GM21526 (cell line): ENCODE measurements around the gene FN3K.

Source experiments
- ATAC-seq: cut with Tn5 transposase; IDR thresholded peaks from one replicate; pipeline ENCODE4 v1.9.1; 2021; ENCODE audit warnings: moderate library complexity; ENCODE audit not compliant: unreplicated experiment, low FRiP score

The FN3K gene

DNA sequence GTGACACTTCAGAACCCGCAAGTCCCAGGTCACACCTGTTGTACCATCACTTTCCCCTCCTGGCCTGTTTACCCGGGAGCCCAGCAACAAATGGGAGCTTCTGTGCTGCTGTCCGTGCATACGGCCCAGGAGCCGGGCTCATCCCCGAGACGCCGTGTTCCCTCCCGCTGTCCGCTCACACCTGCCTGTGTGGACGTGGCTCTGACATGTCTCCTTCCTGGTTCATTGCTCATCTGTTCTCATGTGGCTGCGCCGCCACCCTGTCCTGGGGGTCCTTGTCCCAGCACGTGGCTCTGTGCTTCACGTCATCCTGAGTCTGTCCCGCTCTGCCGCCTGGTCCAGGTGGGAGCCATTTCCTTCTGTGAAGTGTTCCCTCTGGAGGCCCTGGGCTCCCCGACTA lies 54.4 kb downstream of the FN3K start:
- no peak for ATAC-seq

DNA sequence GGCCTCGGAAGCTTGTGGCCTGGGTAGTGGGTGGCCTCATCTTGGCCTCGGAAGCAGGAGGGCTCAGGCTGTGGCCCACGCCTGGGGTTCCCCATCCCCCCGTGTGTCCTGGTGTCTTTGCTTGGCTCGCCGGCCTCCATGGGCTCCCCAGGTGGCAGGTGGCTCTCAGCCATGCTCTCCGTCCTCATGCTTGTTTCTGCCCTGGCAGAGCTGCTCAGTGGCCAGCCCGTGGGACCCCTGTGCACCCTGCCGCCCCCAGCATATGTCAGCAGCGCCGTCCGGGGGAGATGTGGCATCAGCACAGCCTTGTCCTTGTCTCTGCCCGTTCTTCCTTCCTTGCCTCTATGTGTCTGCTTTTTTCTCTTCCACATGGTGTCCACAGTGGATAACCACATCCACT lies 55.0 kb downstream of the FN3K start:
- ATAC-seq: no peak

DNA sequence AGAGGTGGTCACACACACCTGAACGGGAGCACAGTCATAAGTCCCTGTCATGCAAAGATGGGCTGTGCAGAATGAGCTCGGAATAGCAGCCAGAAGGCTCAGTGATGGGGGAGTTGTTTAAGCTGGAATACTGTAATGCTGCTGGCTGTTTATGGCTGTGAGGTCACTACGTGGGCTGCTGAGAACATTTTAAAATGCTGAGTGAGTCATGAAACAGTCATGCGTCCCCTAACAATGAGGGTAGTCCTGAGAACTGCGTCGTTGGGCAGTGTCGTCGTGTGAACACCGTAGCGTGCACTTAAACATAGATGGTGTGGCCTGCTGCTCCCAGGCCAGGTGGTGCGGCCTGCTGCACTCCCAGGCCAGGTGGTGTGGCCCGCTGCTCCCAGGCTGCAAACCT lies 56.1 kb downstream of the FN3K start:
- ATAC-seq: no peak

DNA sequence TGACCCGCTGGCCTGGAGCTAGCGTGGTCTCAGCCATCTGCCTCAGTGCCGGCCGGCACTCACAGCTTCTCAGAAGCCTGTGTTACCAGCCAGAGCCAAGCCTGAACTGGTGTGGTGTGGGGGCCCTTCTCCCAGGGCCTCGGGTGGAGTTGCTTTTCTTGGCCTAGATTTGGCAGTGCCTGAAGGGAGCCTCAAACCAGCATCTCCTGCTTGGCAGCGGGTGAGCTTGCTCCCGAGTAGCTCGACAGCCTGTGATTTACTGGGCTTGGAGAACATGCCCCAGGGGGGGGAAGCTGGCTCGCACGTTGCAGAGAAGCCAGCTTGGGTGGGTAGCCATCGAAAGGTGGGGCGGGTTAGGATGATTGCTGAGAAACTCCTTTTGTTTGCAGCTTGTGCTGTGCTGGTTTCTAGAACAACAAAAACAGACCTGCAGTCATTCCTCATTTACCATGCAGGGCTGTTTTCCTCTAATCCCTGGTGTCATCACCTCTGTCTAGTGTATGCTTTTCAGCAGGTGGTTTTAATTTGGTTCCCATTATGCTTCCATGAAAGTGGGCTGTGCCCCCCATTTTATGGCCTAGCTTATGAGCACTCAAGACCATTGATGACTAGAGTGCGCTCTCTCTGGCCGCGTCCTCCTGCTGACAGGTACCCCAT lies 58.7 kb downstream of the FN3K start:
- no peak for ATAC-seq

- no peak for ATAC-seq
These were observed 59.5 kb downstream of the FN3K start for GRCh38 chr17:82794781-82795482.

DNA sequence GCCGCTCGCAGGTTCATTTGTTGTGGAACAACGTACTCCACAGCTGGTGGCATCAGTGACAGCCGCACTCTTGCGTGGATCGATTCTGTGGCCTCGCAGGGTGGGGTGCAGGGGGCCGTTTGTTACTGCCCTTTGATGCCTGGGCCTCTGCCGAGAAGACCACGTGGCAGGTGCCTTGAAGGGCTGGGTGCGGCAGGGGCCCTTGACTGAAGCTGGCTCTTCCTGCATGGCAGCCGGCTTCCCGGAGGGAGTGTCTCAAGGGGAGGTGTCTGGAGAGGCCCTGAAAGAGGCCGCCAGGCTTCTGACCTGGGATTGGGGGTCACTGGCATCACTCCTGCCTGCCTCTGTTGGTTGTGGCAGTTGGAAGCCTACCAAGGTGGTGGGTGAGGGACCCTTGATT lies 60.2 kb downstream of the FN3K start:
- ATAC-seq: no peak

GRCh38 chr17:82797061-82797460 lies 61.6 kb downstream of the FN3K start:
- ATAC-seq: no peak

GRCh38 chr17:82798752-82799151 lies 63.3 kb downstream of the FN3K start:
- no peak for ATAC-seq

DNA sequence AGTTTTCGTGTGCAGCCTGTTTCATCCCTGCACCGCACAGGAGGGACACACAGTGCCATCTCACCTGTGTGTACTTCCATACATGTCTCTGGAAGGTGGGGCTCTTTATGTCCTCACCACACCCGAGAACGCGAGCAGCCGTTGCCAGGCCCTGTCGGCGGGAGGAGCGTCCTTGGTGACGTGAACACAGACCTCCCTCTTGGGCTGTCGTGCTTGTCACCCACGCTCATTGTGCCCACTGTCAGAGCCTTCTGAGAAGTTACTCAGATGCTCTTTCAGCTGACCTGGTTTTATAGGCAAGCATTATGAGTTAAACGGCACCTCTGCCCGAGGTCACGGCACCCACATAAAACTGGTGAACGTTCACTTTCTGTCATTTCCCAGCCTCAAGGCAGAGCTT lies 64.2 kb downstream of the FN3K start:
- no peak for ATAC-seq
